Panc1 (cell line): ENCODE measurements around the gene LAMB1.

ENCODE experiments used
- CTCF ChIP-seq: fragments of 450-650 bp; IDR thresholded peaks from 2 replicates; pipeline ENCODE4 v1.5.1; 2017; ENCODE audit warnings: mild to moderate bottlenecking
- REST ChIP-seq, 2 experiments: IDR thresholded peaks; 2 replicates each; pipeline ENCODE4 v1.6.1; 2011 to 2012; ENCODE audit warnings: low read depth in 2 of 2, control low read depth in 1 of 2, low read length in 1 of 2, mild to moderate bottlenecking in 1 of 2, moderate library complexity in 1 of 2; ENCODE audit not compliant: insufficient read depth in 1 of 2

GRCh38 chr7:108038986-108039385, 36.0 kb upstream of the LAMB1 start:
- TF ChIP-seq REST (IDR thresholded peaks at IDR 0.05; ENCODE audit: insufficient read depth in 1 of 2, low read depth in 2 of 2, low read length in 1 of 2), result no peak
- no peak for TF ChIP-seq CTCF
